HG03521 (cell line): ENCODE measurements around the gene ADAMTS18.

Experiments
- ATAC-seq: cut with Tn5 transposase; IDR thresholded peaks from one replicate; pipeline ENCODE4 v1.9.1; 2021; ENCODE audit warnings: mild to moderate bottlenecking, moderate library complexity; ENCODE audit not compliant: unreplicated experiment

ADAMTS18 gene

DNA sequence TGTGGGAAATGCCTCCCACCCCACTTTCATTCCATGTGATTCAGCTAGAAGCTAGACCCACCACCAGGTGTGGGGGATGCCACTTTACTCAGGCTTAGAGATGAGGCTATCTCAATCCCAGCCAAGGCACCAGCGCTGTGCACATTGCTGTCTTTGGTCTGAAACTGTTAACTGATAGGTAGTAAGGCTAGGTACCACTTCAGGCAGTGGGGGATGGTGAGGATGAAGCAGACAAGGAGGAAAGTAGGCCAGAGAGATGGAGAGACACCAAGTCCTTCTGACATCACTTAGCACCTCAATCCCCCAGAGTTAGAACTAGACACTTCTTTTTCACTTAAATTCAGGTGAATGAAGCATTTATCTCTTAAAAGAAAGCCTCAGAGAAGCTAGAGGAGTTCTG, 35.8 kb downstream of the ADAMTS18 start:
- no peak for ATAC-seq

DNA sequence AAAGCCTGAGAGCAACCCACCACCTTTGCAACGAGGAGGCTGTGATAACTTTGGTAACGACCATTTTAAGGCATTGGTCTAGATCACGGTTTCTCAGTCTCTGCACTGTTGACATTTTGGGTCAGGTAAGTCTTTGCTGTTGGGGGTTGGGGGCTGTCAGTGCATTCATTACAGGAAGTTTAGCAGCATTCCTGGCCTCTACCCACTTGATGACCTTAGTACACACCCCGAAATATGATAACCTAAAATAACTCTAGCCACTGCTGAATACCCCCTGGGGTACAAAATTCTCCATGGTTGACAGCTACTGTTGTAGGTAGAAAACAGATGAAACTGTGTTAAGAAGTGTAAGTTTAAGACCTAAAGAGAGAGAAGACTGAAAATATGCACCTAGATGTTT, 36.3 kb downstream of the ADAMTS18 start:
- no peak for ATAC-seq

DNA sequence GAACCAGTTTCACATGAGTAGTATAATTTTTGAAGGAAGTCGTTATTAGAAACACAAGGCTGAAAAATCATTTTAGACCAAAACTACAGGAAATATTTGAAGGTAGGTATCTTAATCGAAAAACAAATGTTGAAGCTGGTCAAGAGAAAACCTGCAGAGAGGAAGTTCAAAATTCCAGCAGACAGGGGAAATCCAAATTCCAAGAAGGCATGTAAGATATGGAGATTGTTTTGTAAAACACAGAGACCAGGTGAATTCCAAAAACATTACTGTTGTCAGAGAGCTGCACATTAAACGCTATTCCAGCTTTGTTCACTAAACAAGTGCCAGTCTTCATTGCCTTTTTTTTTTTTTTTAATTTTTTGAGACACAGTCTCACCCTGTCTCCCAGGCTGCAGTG, 38.4 kb downstream of the ADAMTS18 start:
- no peak for ATAC-seq

- no peak for ATAC-seq
Observed at GRCh38 chr16:77394699-77395098, 40.1 kb downstream of the ADAMTS18 start.

DNA sequence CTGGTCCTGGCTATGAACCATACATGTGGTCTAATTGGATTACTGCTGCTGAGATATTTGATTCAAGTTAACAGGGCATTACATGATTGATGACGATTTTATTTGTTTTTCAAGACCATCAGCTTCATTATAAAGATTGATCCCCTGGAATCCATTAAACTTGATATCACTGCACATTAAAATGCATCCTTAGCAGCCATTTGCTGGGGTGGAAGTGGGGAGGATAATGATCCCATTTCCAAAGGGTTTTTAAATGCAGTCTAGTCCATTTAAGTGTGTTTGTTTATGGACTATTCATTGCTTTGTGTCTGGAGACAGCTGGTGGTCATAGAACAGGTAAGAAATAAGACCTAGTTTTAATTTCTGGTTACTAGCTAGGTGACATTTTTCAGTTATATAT, 40.9 kb downstream of the ADAMTS18 start:
- ATAC-seq, result no peak

GRCh38 chr16:77387815-77388209, 47.0 kb downstream of the ADAMTS18 start:
- ATAC-seq, result no peak

DNA sequence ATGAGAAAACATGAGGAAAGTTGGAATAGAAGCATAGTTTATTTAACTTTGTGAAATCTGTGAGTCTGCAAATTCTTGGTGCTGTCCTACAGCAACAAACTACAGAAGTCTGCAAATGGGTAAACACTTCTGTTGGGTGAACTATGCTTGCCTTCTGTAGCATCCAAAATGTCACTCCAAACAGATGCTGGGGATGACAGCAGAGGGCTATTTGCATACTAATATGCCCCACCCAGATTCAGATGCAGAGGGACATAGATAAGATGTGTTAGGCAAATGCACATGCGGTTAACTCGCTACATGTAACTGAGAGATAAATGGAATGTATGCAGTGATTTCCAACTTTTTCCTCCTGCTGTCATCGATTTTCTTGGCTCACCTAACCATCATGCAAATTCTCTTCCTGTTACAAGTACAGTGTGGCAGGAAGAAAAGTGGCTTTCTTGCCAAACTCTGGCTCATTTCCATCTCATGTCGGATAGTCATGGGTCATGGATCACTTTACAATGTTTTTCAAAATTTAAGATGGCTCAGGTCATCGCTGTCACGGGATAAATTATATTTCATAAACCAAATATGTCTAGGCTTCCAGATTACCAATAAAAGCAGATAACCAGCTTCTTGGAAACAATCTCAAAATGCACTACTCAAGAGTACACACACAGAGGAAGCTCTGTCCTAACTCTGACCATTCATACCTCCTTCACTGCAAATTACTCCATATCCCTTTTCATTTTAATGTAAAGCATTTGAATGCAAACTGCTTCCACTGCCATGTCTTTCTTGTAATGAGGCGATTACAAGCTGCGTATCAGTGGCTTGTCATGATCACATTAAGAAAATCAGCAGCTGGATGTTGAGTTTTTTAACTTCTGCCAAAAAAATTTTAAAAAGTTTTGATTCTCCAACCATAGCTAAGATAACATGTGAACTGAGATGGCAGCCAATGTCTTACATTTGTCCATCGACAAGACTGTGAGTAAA, 47.7 kb downstream of the ADAMTS18 start:
- no peak for ATAC-seq

DNA sequence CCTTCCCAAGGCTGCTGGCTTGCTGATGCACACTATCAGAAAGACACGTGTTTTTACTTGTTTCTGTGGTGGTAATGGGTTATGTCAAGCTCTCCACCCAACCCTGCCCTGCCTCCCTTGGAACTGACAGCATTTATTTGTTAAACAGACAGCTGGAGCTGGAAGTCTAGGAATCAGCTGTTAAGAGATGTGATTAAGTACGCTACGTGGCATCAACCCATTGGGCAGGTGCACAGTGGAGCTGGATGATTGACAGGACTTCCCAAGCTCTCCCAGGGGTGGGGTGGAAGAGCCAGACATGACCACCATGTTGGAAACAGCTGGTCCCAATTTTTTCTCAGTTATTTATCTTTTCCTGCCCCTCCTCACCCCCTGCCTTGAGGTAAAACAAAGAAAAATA, 49.4 kb downstream of the ADAMTS18 start:
- no peak for ATAC-seq

DNA sequence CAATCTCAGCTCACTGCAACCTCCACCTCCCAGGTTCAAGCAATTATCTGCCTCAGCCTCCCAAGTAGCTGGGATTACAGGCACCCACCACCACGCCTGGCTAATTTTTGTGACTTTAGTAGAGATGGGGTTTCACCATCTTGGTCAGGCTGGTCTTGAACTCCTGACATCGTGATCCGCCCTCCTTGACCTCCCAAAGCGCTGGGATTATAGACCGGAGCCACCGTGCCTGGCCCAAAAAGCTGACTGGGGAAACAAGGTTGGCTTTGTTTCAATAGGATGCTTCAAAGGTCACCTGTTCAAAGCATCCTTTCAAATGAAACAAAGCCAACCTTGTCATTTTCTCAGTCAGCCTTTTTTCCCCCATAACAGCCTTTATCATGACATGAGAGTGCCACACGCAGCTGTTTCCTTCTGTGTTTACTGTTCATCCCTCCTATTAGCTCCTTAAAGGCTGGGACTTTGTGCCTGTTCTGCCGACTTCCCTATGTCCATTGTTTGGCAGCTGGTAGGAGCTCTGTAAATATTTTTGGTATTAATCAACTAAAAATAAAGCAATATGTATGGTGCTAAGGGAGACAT, 51.1 kb downstream of the ADAMTS18 start:
- ATAC-seq, result no peak

DNA sequence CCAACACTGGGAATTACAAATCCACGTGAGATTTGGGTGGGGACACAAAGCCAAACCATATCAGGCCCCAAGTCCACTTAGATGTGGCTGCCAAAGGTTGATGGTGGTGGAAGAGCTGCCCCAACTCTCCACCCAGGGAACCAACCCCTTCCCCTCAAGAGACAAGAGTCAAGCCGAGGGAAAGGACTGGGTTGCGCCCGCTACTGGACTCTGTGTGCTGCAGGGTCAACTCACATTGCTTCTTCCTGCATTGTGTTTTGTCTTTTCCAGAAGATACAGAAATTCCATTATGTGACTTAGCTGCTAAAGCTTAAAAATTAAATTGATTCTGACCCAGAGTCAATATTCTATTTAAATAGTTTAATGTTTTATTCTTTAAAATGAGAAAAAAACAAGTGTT, 58.5 kb downstream of the ADAMTS18 start:
- ATAC-seq, result no peak

DNA sequence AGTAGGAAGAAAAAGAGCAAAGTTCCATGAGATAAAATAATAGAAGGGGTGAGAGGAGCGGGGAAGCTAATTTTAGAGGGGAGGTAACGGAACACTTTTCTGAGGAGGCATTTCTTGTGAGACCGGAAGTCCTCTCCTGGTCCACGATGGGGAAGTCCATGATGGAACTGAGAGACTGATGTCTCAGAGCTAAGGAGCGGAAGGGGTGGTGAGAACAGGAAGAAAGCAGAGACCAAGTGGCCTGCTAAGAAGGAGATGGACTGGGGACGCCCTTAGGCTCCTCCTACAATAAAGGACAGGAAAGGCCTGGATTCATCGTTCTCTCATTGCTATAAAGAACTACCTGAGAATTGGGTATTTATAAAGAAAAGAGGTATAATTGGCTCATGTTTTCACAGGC, 59.4 kb downstream of the ADAMTS18 start:
- ATAC-seq, result no peak

DNA sequence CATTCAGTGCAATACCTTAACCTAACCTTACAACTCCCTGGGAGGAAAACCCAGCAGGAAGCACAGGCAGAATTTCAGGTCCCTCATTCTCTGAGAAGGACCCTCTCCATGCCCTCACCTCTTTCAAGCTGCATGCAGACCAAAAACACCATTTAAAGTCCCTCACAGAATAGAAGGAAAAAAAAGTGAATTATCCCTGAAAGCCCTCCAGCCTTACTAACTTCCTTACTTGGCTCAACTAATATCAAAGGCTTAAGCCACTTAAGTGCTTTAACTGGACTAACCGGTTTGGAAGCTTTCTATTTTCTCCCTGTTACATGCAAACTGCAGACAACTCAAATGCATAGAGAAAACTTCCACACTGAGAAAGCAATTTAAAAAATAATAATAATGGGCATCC, 60.5 kb downstream of the ADAMTS18 start:
- ATAC-seq, result no peak

GRCh38 chr16:77373726-77374125, 61.1 kb downstream of the ADAMTS18 start:
- no peak for ATAC-seq

DNA sequence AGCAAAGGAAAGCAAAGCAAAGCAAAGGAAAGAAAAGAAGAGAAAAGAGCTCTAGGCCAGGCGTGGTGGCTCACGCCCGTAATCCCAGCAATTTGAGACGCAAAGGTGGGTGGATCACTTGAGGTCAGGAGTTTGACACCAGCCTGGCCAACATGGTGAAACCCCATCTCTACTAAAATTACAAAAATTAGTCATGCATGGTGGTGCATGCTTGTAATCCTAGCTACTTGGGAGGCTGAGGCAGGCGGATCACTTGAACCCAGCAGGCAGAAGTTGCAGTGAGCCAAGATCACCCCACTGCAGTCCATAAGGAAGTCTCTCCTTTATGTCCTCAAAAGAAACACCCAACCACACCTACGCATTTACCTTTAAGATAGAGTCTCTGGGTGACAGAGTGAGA, 70.1 kb downstream of the ADAMTS18 start:
- ATAC-seq, result no peak

DNA sequence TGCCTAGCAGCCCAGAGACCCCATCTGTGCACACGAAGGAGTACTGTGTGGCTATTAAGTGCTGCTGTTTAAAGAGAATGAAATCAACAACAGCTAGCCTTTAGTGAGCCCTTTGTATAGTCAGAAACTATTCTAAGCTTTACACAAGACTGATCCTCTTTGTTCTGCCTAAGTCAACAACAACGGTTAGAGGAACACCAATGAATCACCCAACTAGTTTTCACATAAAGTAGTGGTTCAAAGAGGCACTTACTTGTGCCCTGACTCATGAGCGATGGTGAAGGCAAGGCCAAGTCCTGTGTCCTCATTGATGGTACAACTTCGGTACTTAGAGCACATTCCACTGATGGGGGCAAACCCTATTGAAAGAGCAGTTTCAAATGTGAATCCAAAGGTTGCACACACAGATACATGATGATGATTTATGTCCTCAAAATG, 75.8 kb downstream of the ADAMTS18 start:
- ATAC-seq, result no peak

DNA sequence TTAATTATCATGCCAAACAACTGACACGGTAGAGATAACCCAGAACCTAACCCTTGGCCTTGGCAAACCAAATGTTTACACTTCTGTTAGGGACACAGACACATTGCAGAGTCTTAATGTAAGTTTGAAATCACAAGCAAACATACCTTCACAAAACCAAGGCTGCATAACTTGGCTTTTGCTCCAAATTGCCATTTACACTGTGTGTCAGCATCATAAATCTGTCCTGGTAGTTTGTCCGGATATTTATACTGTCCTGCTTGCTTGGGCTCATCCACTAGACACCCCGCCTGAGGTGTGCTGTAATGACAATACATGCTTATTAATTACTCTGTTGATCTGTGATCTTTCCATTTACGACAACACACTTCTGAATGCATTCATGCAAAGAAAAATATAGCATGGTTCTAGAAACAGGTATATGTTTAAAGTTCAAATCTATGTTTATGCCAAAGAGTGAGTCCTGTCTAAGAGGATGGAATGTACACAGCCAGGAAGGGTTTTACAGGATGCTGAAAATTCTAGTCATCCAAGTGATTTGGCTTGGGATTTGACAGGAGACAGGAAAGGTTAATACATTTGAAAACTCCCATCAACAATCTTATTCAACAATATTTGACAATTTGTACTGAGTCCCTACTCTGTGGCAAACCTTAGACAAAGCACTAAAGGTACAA, 81.1 kb downstream of the ADAMTS18 start:
- ATAC-seq, result no peak

GRCh38 chr16:77344341-77344740, 90.5 kb downstream of the ADAMTS18 start:
- ATAC-seq, result no peak

DNA sequence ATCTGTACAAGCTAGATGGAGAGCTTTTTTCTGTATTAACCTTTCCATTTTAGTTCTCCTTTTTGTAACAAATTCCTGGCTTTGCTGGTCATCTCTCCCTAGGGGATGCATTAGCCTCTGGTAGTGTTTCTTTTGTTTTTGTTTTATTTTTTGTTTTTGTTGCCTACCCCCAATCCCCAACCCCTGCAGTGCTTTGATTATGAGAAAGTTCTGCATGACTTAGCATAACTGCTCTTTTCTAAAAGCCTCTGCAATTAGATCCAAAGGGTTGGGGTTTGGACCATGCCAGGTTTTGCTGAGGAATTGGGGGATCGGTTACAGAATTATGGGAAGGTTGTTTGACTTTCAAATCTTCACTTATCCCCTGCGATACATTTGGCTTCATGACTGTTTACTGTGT, 98.2 kb downstream of the ADAMTS18 start:
- no peak for ATAC-seq

DNA sequence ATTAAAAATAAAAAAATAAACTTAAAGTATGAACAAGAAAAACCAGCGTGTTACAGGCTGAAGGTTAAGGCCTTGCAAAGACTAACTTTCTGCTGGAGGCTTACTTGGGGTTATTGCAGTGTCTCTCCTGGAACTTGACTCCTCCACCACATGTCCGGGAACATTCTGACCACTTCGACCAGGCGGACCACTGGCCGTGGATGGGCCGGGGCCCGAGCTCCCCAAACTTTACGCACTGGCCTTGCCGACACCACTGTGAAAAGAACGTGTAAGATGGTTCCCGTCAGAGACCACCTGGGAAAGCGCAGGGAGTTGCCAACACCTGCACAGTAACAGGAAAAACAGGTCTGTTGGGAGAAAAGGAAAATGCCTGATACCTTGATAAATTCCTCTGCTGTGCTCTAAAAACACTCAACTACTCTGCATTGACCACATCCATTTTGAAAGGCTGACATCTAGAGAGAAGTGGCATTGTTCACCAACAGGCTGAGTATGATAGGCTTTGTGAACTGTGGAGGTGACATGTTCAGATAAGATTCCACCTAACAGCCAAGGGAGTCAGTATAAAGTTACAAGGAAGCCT, 99.1 kb downstream of the ADAMTS18 start:
- no peak for ATAC-seq

DNA sequence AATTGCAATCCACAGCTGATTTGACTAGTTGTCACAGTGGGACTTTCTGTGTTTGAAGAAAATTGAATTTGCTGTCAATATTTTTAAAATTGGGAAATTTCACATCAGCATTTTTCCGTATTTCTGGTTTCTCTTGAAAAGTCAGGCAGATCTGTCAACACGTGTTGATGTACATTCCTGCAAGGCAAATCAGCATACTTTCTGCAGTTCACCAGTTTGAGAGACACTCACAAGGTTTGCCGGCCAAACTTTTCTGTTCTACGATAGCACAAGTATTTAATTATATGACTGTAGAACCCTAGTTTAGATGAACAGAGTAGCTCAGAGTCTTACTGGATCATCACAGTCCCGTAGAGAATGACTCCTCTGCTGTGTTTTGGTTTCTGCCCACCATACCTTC, 102.0 kb downstream of the ADAMTS18 start:
- ATAC-seq, result no peak

GRCh38 chr16:77331802-77332586, 102.8 kb downstream of the ADAMTS18 start:
- ATAC-seq, result no peak
